Endothelial cell of umbilical vein (primary cell): ENCODE measurements around the gene BCAS3.

Experiments
- CTCF ChIP-seq, 2 donors: IDR thresholded peaks; 1 replicate in 1 of 2; 2 replicates in 1 of 2; pipeline ENCODE4 v1.5.1; 2011; ENCODE audit warnings: low read length in 2 of 2, mild to moderate bottlenecking in 2 of 2, moderate library complexity in 2 of 2, control low read depth in 1 of 2, inconsistent platforms in 1 of 2, low read depth in 1 of 2; ENCODE audit not compliant: insufficient read depth in 1 of 2; ENCODE audit errors: extremely low read depth in 1 of 2
- EZH2 ChIP-seq: IDR thresholded peaks from 2 replicates; pipeline ENCODE4 v1.6.1; 2012; ENCODE audit warnings: borderline replicate concordance, low read depth, mild to moderate bottlenecking, moderate library complexity, low read length, inconsistent platforms; ENCODE audit not compliant: severe bottlenecking
- GATA2 ChIP-seq: IDR thresholded peaks from 2 replicates; pipeline ENCODE4 v1.7.0; 2011; ENCODE audit warnings: low read depth, mild to moderate bottlenecking, moderate library complexity, mixed read lengths, low read length; ENCODE audit not compliant: insufficient read length, insufficient read depth
- POLR2A ChIP-seq: IDR thresholded peaks from 2 replicates; pipeline ENCODE4 v1.6.1; 2012; ENCODE audit warnings: low read depth, mild to moderate bottlenecking, control low read depth, low read length
- POLR2AphosphoS5 ChIP-seq: IDR thresholded peaks from 2 replicates; pipeline ENCODE4 v1.6.1; 2012; ENCODE audit warnings: low read depth, mild to moderate bottlenecking, control low read depth, low read length, moderate library complexity; ENCODE audit not compliant: insufficient read depth
- TF ChIP-seq, protein P1 (sequence below): IDR thresholded peaks from 2 replicates; pipeline ENCODE4 v1.6.1; 2011; ENCODE audit not compliant: insufficient read depth, insufficient read length

GRCh38 chr17:61204456-61204855 lies 526.8 kb downstream of the BCAS3 start:
- TF ChIP-seq, protein P1, sequence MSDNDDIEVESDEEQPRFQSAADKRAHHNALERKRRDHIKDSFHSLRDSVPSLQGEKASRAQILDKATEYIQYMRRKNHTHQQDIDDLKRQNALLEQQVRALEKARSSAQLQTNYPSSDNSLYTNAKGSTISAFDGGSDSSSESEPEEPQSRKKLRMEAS: no peak
- no peak for TF ChIP-seq CTCF (IDR thresholded peaks at IDR 0.05; ENCODE audit: extremely low read depth in 1 of 2, insufficient read depth in 1 of 2, low read depth in 1 of 2, low read length in 2 of 2)
- TF ChIP-seq POLR2AphosphoS5: no peak
- no peak for TF ChIP-seq POLR2A
- no peak for TF ChIP-seq EZH2
- no peak for TF ChIP-seq GATA2
